Smooth muscle cell (in vitro differentiated cells): ENCODE data around the gene CAPSL. TPM values are rescaled to one million over a fixed set of nuclear protein-coding genes. Genes with fewer than 3 reads are reported as not detected.

Experiments
- DNase-seq: peaks from one replicate; lab custom pipeline; 2025; ENCODE audit not compliant: unreplicated experiment; lab: John Stamatoyannopoulos, UW
- H2AFZ ChIP-seq: fragments of 200-600 bp; sonication (generic); 2 replicates; pipeline ENCODE4 v1.6.0; 2016; ENCODE audit warnings: antibody characterized with exemption, low read depth, mild to moderate bottlenecking
- H3F3A ChIP-seq: fragments of 200-600 bp; sonication (generic); 2 replicates; pipeline ENCODE4 v1.6.0; 2017; ENCODE audit warnings: antibody characterized with exemption, low read depth
- H3K27ac ChIP-seq: fragments of 200-600 bp; sonication (generic); 2 replicates; pipeline ENCODE4 v1.5.1; 2016; ENCODE audit warnings: low read depth, mild to moderate bottlenecking
- H3K27me3 ChIP-seq: fragments of 200-600 bp; sonication (generic); 2 replicates; pipeline ENCODE4 v1.6.1; 2016; ENCODE audit warnings: low read depth, mild to moderate bottlenecking
- H3K36me3 ChIP-seq: fragments of 200-600 bp; sonication (generic); 2 replicates; pipeline ENCODE4 v1.5.1; 2016; ENCODE audit warnings: low read depth
- H3K4me1 ChIP-seq: fragments of 200-600 bp; sonication (generic); 2 replicates; pipeline ENCODE4 v1.5.1; 2016; ENCODE audit warnings: low read depth
- H3K4me2 ChIP-seq: fragments of 200-600 bp; sonication (generic); 2 replicates; pipeline ENCODE4 v1.6.0; 2016; ENCODE audit warnings: mild to moderate bottlenecking
- H3K4me3 ChIP-seq: fragments of 200-600 bp; sonication (generic); 2 replicates; pipeline ENCODE4 v1.5.1; 2016; ENCODE audit warnings: mild to moderate bottlenecking
- H3K79me2 ChIP-seq: fragments of 200-600 bp; sonication (generic); 2 replicates; pipeline ENCODE4 v1.6.0; 2016; ENCODE audit warnings: low read depth, mild to moderate bottlenecking
- H3K9ac ChIP-seq: fragments of 200-600 bp; sonication (generic); 2 replicates; pipeline ENCODE4 v1.6.0; 2016; ENCODE audit warnings: low read depth
- H3K9me3 ChIP-seq: fragments of 200-600 bp; sonication (generic); replicated peaks from 2 replicates; pipeline ENCODE4 v1.5.1; 2016; ENCODE audit warnings: low read depth
- H4K20me1 ChIP-seq: fragments of 200-600 bp; sonication (generic); 2 replicates; pipeline ENCODE4 v1.6.0; 2016; ENCODE audit warnings: low read depth
- WGBS: methylation state at CpG from one replicate; pipeline ENCODE4 v1.1.7; 2016; ENCODE audit warnings: low lambda C conversion rate; 5-methylcytosine and 5-hydroxymethylcytosine counted together
- polyA plus RNA-seq: library from polyadenylated mRNA; unstranded; fragments of >200 nt; fragmentation: Nextera tagmentation; extraction: Ambion mirVana; gene quantifications from 2 replicates; pipeline ENCODE4 v1.2.1, GENCODE V29; 2016
- total RNA-seq: library from RNA; depleted of rRNA; stranded (reverse); fragments of >200 nt; gene quantifications from 2 replicates; pipeline ENCODE4 v1.2.3, GENCODE V29; 2014
- TF ChIP-seq, protein P1 (sequence below): fragments of 200-600 bp; sonication (generic); IDR thresholded peaks from 2 replicates; pipeline ENCODE4 v1.5.1; 2017; ENCODE audit warnings: borderline replicate concordance, mild to moderate bottlenecking, antibody characterized with exemption; ENCODE audit not compliant: insufficient read depth, poor library complexity, severe bottlenecking

Gene CAPSL
- total and polyA plus RNA-seq, 2 experiments from 2014 or later = 0.13 TPM; not detected in 1

DNA sequence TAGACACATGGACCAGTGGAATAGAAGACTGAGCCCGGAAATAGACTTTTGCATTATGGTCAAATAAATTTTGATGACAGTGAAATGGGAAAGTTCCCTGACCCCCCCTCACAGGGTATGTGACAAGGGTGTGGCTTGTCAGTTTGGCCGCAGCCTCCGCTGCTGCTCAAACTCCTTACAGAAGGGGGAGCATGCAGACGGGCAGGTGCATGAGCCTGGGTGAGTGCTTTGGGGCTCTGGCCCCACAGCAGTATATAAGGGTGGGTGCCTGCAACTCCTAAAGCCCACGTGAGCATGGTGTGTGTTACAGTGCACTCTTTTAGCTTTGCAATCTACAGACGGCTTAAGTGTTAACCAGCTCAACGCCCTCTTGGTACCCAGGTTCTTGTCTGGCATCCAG lies 21.9 kb upstream of the CAPSL start:
- H3K4me2 ChIP-seq = no peak overlapping the region
- no peaks in the 10 kb centered on the region for H3K4me1 ChIP-seq
- no peaks in the 10 kb centered on the region for H4K20me1 ChIP-seq
- no peak overlapping the region for H3K9ac ChIP-seq
- H3K79me2 ChIP-seq = no peaks in the 10 kb centered on the region
- H3K27ac ChIP-seq = no peak overlapping the region
- H2AFZ ChIP-seq = no peak overlapping the region
- DNase-seq = no peak
- no peaks in the 10 kb centered on the region for H3F3A ChIP-seq
- peaks cover 35% of the 10 kb centered on the region for H3K27me3 ChIP-seq
- no peaks in the 10 kb centered on the region for H3K36me3 ChIP-seq
- TF ChIP-seq, protein P1, sequence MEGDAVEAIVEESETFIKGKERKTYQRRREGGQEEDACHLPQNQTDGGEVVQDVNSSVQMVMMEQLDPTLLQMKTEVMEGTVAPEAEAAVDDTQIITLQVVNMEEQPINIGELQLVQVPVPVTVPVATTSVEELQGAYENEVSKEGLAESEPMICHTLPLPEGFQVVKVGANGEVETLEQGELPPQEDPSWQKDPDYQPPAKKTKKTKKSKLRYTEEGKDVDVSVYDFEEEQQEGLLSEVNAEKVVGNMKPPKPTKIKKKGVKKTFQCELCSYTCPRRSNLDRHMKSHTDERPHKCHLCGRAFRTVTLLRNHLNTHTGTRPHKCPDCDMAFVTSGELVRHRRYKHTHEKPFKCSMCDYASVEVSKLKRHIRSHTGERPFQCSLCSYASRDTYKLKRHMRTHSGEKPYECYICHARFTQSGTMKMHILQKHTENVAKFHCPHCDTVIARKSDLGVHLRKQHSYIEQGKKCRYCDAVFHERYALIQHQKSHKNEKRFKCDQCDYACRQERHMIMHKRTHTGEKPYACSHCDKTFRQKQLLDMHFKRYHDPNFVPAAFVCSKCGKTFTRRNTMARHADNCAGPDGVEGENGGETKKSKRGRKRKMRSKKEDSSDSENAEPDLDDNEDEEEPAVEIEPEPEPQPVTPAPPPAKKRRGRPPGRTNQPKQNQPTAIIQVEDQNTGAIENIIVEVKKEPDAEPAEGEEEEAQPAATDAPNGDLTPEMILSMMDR = no peak
- WGBS = 56% methylated on average over 7 of the region's 7 CpGs
- H3K4me3 ChIP-seq = no peak overlapping the region
- no peaks in the 10 kb centered on the region for H3K9me3 ChIP-seq

DNA sequence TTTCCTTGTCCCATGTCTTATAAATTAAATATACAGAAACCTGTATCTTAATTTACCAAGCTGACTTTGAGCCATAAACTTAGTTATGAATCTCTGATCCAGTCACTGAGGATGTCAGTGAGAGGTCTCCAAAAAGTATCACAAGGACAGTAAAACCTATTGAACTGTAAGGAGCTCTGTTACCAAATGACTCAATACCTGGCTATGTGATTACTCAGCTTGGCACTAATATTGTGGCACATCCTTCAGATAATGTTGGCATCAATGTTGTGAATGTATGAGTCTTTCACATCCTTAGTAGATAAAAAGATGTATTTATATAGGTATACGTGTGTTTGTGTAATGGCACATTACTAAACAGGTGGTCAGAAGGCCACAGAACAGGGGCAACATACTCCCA lies 18.0 kb upstream of the CAPSL start:
- no peaks in the 10 kb centered on the region for H3K9me3 ChIP-seq
- no peaks in the 10 kb centered on the region for H3F3A ChIP-seq
- no peak overlapping the region for H3K27ac ChIP-seq
- H3K4me3 ChIP-seq = no peak overlapping the region
- H3K4me2 ChIP-seq = no peak overlapping the region
- H3K9ac ChIP-seq = no peak overlapping the region
- H3K27me3 ChIP-seq = peaks cover 68% of the 10 kb centered on the region
- H2AFZ ChIP-seq = no peak overlapping the region
- H3K36me3 ChIP-seq = no peaks in the 10 kb centered on the region
- H4K20me1 ChIP-seq = no peaks in the 10 kb centered on the region
- TF ChIP-seq, protein P1 = no peak
- WGBS = 91% methylated on average over 1 of the region's 1 CpG
- no peaks in the 10 kb centered on the region for H3K79me2 ChIP-seq
- no peaks in the 10 kb centered on the region for H3K4me1 ChIP-seq
- no peak for DNase-seq

DNA sequence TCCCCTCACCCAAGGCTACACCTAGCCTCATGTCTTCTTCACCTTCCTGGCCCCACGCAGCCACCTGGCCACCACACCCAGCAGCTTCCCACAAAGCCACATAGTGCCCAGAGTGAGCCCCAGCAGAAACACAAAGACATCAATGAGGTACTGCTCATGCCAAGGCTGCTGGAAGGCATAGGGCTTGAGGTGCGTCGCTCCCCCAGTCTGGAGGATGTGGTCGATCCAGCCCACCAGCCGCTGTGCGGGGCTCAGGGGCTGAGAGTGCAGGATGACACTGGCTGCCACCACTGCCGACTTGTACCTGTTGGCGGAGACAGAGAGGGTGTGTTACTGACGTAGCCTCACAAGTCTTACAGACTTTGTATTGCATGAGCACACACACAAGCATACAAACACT lies 15.8 kb upstream of the CAPSL start:
- H3F3A ChIP-seq = no peaks in the 10 kb centered on the region
- H4K20me1 ChIP-seq = no peaks in the 10 kb centered on the region
- no peaks in the 10 kb centered on the region for H3K4me1 ChIP-seq
- H3K36me3 ChIP-seq = no peaks in the 10 kb centered on the region
- TF ChIP-seq, protein P1 = no peak
- H3K27me3 ChIP-seq = peaks cover 67% of the 10 kb centered on the region
- H3K9me3 ChIP-seq = no peaks in the 10 kb centered on the region
- no peak for DNase-seq
- no peaks in the 10 kb centered on the region for H3K79me2 ChIP-seq
- H3K4me3 ChIP-seq = no peak overlapping the region
- H3K4me2 ChIP-seq = no peak overlapping the region
- H2AFZ ChIP-seq = no peak overlapping the region
- H3K9ac ChIP-seq = no peak overlapping the region
- 76% methylated on average over 9 of the region's 9 CpGs for WGBS
- H3K27ac ChIP-seq = no peak overlapping the region

GRCh38 chr5:35947085-35947484 lies 8.7 kb upstream of the CAPSL start:
- 88% methylated on average over 5 of the region's 5 CpGs for WGBS
- H4K20me1 ChIP-seq = no peaks in the 10 kb centered on the region
- no peak overlapping the region for H3K9ac ChIP-seq
- no peaks in the 10 kb centered on the region for H3K79me2 ChIP-seq
- H3K4me2 ChIP-seq = no peak overlapping the region
- no peak overlapping the region for H2AFZ ChIP-seq
- no peaks in the 10 kb centered on the region for H3K4me1 ChIP-seq
- H3K9me3 ChIP-seq = no peaks in the 10 kb centered on the region
- H3K27ac ChIP-seq = no peak overlapping the region
- no peaks in the 10 kb centered on the region for H3K36me3 ChIP-seq
- H3K4me3 ChIP-seq = no peak overlapping the region
- H3K27me3 ChIP-seq = peaks cover 21% of the 10 kb centered on the region
- no peak for DNase-seq
- TF ChIP-seq, protein P1 = no peak
- no peaks in the 10 kb centered on the region for H3F3A ChIP-seq
